HepG2 (cell line): ENCODE measurements around the gene NUDT17. TPM values are rescaled to one million over a fixed set of nuclear protein-coding genes. Genes with fewer than 3 reads are reported as not detected.

Experiments used
- ATF1 ChIP-seq: IDR thresholded peaks from 2 replicates; pipeline ENCODE4 v1.6.1; 2016; ENCODE audit warnings: mild to moderate bottlenecking, control low read depth
- EEA1 ChIP-seq: sonication (generic); formaldehyde crosslinking; IDR thresholded peaks from 2 replicates; pipeline ENCODE4 v1.5.1; 2020; ENCODE audit warnings: mild to moderate bottlenecking, missing genetic modification reagents, borderline replicate concordance
- FOXP1 ChIP-seq, 2 experiments: fragments of 450-650 bp in 1 of 2; IDR thresholded peaks; 2 replicates each; pipeline ENCODE4 v1.6.1; 2017 to 2018; ENCODE audit warnings: antibody characterized with exemption in 1 of 2
- FOXP4 ChIP-seq: sonication (generic); formaldehyde crosslinking; IDR thresholded peaks from 2 replicates; pipeline ENCODE4 v1.4.0; 2020; ENCODE audit warnings: missing genetic modification reagents
- HOXD1 ChIP-seq: sonication (generic); formaldehyde crosslinking; IDR thresholded peaks from 2 replicates; pipeline ENCODE4 v1.5.0; 2020; ENCODE audit warnings: missing genetic modification reagents
- IRF9 ChIP-seq: sonication (generic); formaldehyde crosslinking; IDR thresholded peaks from 2 replicates; pipeline ENCODE4 v1.8.0; 2022; ENCODE audit warnings: missing genetic modification reagents, mild to moderate bottlenecking, borderline replicate concordance
- JUND ChIP-seq: sonication (generic); formaldehyde crosslinking; IDR thresholded peaks from 2 replicates; pipeline ENCODE4 v1.8.0; 2022; ENCODE audit warnings: mild to moderate bottlenecking, missing genetic modification reagents
- KDM4B ChIP-seq: sonication (generic); formaldehyde crosslinking; IDR thresholded peaks from 2 replicates; pipeline ENCODE4 v1.4.0; 2020; ENCODE audit warnings: missing genetic modification reagents
- NFAT5 ChIP-seq: sonication (generic); formaldehyde crosslinking; IDR thresholded peaks from 2 replicates; pipeline ENCODE4 v1.4.0; 2020; ENCODE audit warnings: missing genetic modification reagents
- NFIB ChIP-seq: sonication (generic); formaldehyde crosslinking; IDR thresholded peaks from 2 replicates; pipeline ENCODE4 v1.9.0; 2021; ENCODE audit warnings: missing genetic modification reagents, mild to moderate bottlenecking, borderline replicate concordance
- SIX1 ChIP-seq: sonication (generic); formaldehyde crosslinking; IDR thresholded peaks from 2 replicates; pipeline ENCODE4 v1.4.0; 2020; ENCODE audit warnings: missing genetic modification reagents, borderline replicate concordance
- ZFP36 ChIP-seq: fragments of 150-350 bp; IDR thresholded peaks from 2 replicates; pipeline ENCODE4 v1.6.1; 2018; ENCODE audit warnings: borderline replicate concordance, low read length, low read depth; ENCODE audit not compliant: partially characterized antibody
- ZNF296 ChIP-seq: sonication (generic); formaldehyde crosslinking; conservative IDR thresholded peaks from 2 replicates; pipeline ENCODE4 v1.5.0; 2020; ENCODE audit warnings: mild to moderate bottlenecking, missing genetic modification reagents
- ZNF362 ChIP-seq: sonication (generic); formaldehyde crosslinking; IDR thresholded peaks from 2 replicates; pipeline ENCODE4 v1.4.0; 2020; ENCODE audit warnings: missing genetic modification reagents, mild to moderate bottlenecking, borderline replicate concordance
- ZNF605 ChIP-seq: sonication (generic); formaldehyde crosslinking; IDR thresholded peaks from 2 replicates; pipeline ENCODE4 v1.8.0; 2022; ENCODE audit warnings: mild to moderate bottlenecking, missing genetic modification reagents
- ZNF615 ChIP-seq: sonication (generic); formaldehyde crosslinking; IDR thresholded peaks from 2 replicates; pipeline ENCODE4 v1.5.0; 2020; ENCODE audit warnings: mild to moderate bottlenecking, missing genetic modification reagents, borderline replicate concordance
- ZNF766 ChIP-seq: sonication (generic); formaldehyde crosslinking; IDR thresholded peaks from 2 replicates; pipeline ENCODE4 v1.5.0; 2020; ENCODE audit warnings: missing genetic modification reagents, borderline replicate concordance
- ZNF879 ChIP-seq: sonication (generic); formaldehyde crosslinking; IDR thresholded peaks from 2 replicates; pipeline ENCODE4 v1.8.1; 2023; ENCODE audit warnings: missing genetic modification reagents
- ZSCAN25 ChIP-seq: sonication (generic); formaldehyde crosslinking; IDR thresholded peaks from 2 replicates; pipeline ENCODE4 v1.8.0; 2022; ENCODE audit warnings: mild to moderate bottlenecking, missing genetic modification reagents
- polyA plus RNA-seq, 8 experiments: library from polyadenylated mRNA; depleted of rRNA in 3 of 8; stranded (reverse) in 7 of 8; unstranded in 1 of 8; fragments of >200 nt; fragmentation: Illumina TruSeq in 4 of 8; extraction: Trizol in 4 of 8; gene quantifications; 2 replicates each; pipeline versions ENCODE4 v1.2.1 to v1.2.3, GENCODE V29; 2011 to 2016; ENCODE audit warnings: low read depth in 4 of 8, missing spikeins in 1 of 8, mixed read lengths in 1 of 8; ENCODE audit not compliant: insufficient read depth in 1 of 8
- total RNA-seq, 5 experiments: library from RNA; depleted of rRNA; stranded (reverse); fragments of >200 nt; fragmentation: Illumina TruSeq; extraction: Trizol; gene quantifications; 2 replicates each; pipeline ENCODE4 v1.2.3, GENCODE V29; 2016; ENCODE audit warnings: low read depth in 1 of 5

Gene NUDT17
- total and polyA plus RNA-seq, 2 of the 13 experiments (the other 11 are each of a cell fraction or from before 2014, with no cell fraction given): 2.6 to 5.8 TPM

GRCh38 chr1:145823565-145824498 is 21.6 kb upstream of the NUDT17 start, which contains the start of the genes POLR3C and RNF115 (continued):
- TF ChIP-seq SIX1 (CRISPR knock-in tag) (peak; percentile 14; the same call in 1 of the 2 replicates), ZNF766 (no peak), ZNF362 (CRISPR knock-in tag) (no peak; the same call in 1 of the 2 replicates), ZNF879 (no peak), ZNF605 (CRISPR knock-in tag) (peak; percentile 58; the same call in 1 of the 2 replicates), KDM4B (peak; percentile 66; the same call in 1 of the 2 replicates), ZFP36 (no peak), JUND (CRISPR knock-in tag) (no peak), HOXD1 (peak; percentile 89), FOXP4 (CRISPR knock-in tag) (no peak; the same call in 1 of the 2 replicates), ZNF615 (CRISPR knock-in tag) (no peak), ZNF296 (CRISPR knock-in tag) (no peak), ATF1 (CRISPR knock-in tag) (no peak), FOXP1 (IDR thresholded peaks at IDR 0.05) (no peak), FOXP1 (CRISPR knock-in tag; IDR thresholded peaks at IDR 0.05) (no peak), EEA1 (CRISPR knock-in tag) (peak; percentile 81; the same call in 1 of the 2 replicates), NFIB (no peak), NFAT5 (CRISPR knock-in tag) (peak; percentile 73; the same call in 1 of the 2 replicates), ZSCAN25 (no peak), IRF9 (CRISPR knock-in tag) (peak; percentile 74; the same call in 1 of the 2 replicates)
